Heart left ventricle (tissue), 13 donors: ENCODE measurements around the gene CCDC30.

ENCODE experiments used
- CTCF ChIP-seq, 12 donors: fragments of 200-600 bp; sonication (generic) in 4 of 12; IDR thresholded peaks; one replicate each; pipeline versions ENCODE4 v1.5.0 to v1.8.0; 2018 to 2022; ENCODE audit warnings: antibody characterized with exemption in 12 of 12, mild to moderate bottlenecking in 5 of 12
- POLR2A ChIP-seq, 2 donors: fragments of 450-650 bp; IDR thresholded peaks; one replicate each; pipeline ENCODE4 v1.6.1; 2017; ENCODE audit warnings: antibody characterized with exemption in 2 of 2, mild to moderate bottlenecking in 2 of 2, moderate library complexity in 2 of 2
- donor health status: ischemic (EF 13 %, LVEDD 7.1; RV severe dilation, severe dysfunction).
- donor health status: DM: no; HTN: yes; CAD: no.
- donor health status: DM: no; HTN: no; CAD: no.
- donor health status: ischemic (EF 25% LVEDD 6.9; RV normal size, moderate dysfunction).
- donor health status: ischemic (EF 25% LVEDD 5.7; RV mildly dilated, moderate dysfunction).
- donor health status: ischemic (EF 35%, LVEDD 5.7; RV mildly dilated, moderate dysfunction).
- donor health status: nonischemic (EF 11% LVEDD 7.7; RV severe dilation, severe dysfunction).
- donor health status: DM: yes; HTN: yes; CAD: no.
- donor health status: PGD.
- donor health status: ischemic (EF 29% LVEDD 5.4; RV normal size, mild dysfunction).
- donor health status: nonischemic (EF 23%, LVEDD 6.1; RV moderate dilation, normal function).

- TF ChIP-seq CTCF (IDR thresholded peaks at IDR 0.05) (no peak), POLR2A (IDR thresholded peaks at IDR 0.05) (no peak)
Observed at GRCh38 chr1:42420121-42420520, 43.0 kb upstream of the CCDC30 start.
